Body of pancreas (tissue), 4 donors: ENCODE results near the gene SYNE3.

ENCODE experiments used
- CTCF ChIP-seq, 7 experiments: fragments of 450-650 bp in 4 of 7; fragments of 200-600 bp in 3 of 7; sonication (generic) in 3 of 7; IDR thresholded peaks; one replicate each; pipeline ENCODE4 v1.5.1; 2016 to 2019; ENCODE audit warnings: antibody characterized with exemption in 7 of 7
- POLR2A ChIP-seq, 3 donors: fragments of 450-650 bp; IDR thresholded peaks; one replicate each; pipeline ENCODE4 v1.6.1; 2016; ENCODE audit warnings: antibody characterized with exemption in 3 of 3, mild to moderate bottlenecking in 2 of 3

DNA sequence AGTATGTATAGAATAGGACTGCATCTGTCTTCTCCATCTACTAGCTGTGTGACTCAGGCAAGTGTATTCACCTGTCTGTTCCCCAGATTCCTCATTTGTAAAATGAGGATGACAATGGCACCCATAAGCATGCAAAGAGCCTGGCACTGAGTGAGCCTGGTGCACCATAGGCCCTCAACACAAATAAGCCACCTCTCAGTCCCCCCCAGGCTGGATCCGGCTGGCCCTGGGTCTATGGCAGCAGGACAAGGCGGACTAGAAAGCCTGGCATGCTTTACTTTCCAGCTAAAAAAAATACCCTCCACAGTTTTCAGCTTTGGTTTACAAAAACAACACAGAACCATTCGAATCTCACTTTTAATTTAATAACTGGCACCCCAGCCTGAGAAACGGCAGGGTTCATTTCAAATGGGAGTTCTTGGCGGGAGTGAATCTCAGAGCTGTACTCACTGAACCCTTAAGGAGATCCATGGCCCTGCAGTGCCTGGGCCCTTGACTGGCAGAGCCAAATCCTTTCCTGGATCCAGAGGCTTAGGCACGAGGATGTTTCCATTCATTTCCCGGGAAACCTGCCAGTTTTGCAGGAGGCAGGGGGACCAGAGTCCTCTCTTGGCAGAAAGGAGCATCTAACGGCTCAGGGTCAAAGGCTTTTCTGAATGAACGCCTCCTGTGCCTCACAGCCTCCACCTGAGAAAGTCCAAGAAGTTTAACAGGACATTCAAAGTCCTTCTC is 17.7 kb downstream of the SYNE3 start:
- TF ChIP-seq CTCF (IDR thresholded peaks at IDR 0.05) (no peak), POLR2A (IDR thresholded peaks at IDR 0.05) (no peak)
